Subcutaneous adipose tissue (tissue), 4 donors: ENCODE results near the gene CRACR2B. TPM values are rescaled to one million over a fixed set of nuclear protein-coding genes. Genes with fewer than 3 reads are reported as not detected.

Experiments used
- CTCF ChIP-seq: fragments of 450-650 bp; IDR thresholded peaks from one replicate; pipeline ENCODE4 v1.5.1; 2016; ENCODE audit warnings: low read depth, mild to moderate bottlenecking, control low read depth, antibody characterized with exemption, moderate library complexity
- total RNA-seq, 4 donors: library from RNA; depleted of rRNA; stranded (reverse); fragments of >200 nt; gene quantifications; one replicate each; pipeline ENCODE4 v1.1.0, GENCODE V29; 2016

CRACR2B gene
- total RNA-seq, 4 donors from 2014 or later = 2.3 to 44.6 (median 9.7) TPM

- no peak for TF ChIP-seq CTCF
These were observed 40.5 kb upstream of the CRACR2B start for GRCh38 chr11:787084-787675.

GRCh38 chr11:788009-788640 lies 39.6 kb upstream of the CRACR2B start:
- TF ChIP-seq CTCF = no peak

- TF ChIP-seq CTCF = no peak
These were observed 38.5 kb upstream of the CRACR2B start for GRCh38 chr11:788953-789940.

- TF ChIP-seq CTCF = no peak
These were observed 37.8 kb upstream of the CRACR2B start, which contains the start of gene CEND1 for GRCh38 chr11:789943-790342. Gene CEND1 (minus strand): TSS chr11:790090. CDS start chr11:788576, 1,514 bp downstream.

GRCh38 chr11:790721-791564 lies 36.8 kb upstream of the CRACR2B start:
- no peak for TF ChIP-seq CTCF

GRCh38 chr11:791658-792534 lies 35.8 kb upstream of the CRACR2B start:
- TF ChIP-seq CTCF = no peak
